Lung (tissue), 12 donors: ENCODE data around the gene CHD6. TPM values are rescaled to one million over a fixed set of nuclear protein-coding genes. Genes with fewer than 3 reads are reported as not detected.

Source experiments
- ATAC-seq: fragments of 200-7000 bp; cut with Tn5 transposase; one replicate; pipeline ENCODE4 v1.9.1; 2020; ENCODE audit warnings: moderate number of reproducible peaks; ENCODE audit not compliant: insufficient read depth, low FRiP score
- DNase-seq, 3 donors: peaks; one replicate each; pipeline ENCODE4 v3.0.0-alpha.2; 2013 to 2017
- H3K27ac ChIP-seq, 2 donors: one replicate each; pipeline ENCODE4 v1.5.1; 2013; ENCODE audit warnings: mild to moderate bottlenecking in 2 of 2, moderate library complexity in 2 of 2, control low read depth in 1 of 2, inconsistent platforms in 1 of 2, low read depth in 1 of 2, low read length in 1 of 2
- H3K27me3 ChIP-seq, 3 donors: one replicate each; pipeline ENCODE4 v1.5.1; 2013; ENCODE audit warnings: low read length in 2 of 3; ENCODE audit not compliant: control insufficient read depth in 3 of 3, insufficient read depth in 3 of 3
- H3K36me3 ChIP-seq, 4 donors: one replicate each; pipeline ENCODE4 v1.5.1; 2013; ENCODE audit warnings: low read length in 4 of 4, mild to moderate bottlenecking in 1 of 4, moderate library complexity in 1 of 4; ENCODE audit not compliant: control insufficient read depth in 4 of 4, insufficient read depth in 4 of 4
- H3K4me1 ChIP-seq, 5 donors: one replicate each; pipeline ENCODE4 v1.5.1; 2013; ENCODE audit warnings: low read length in 5 of 5, mild to moderate bottlenecking in 2 of 5, moderate library complexity in 1 of 5; ENCODE audit not compliant: control insufficient read depth in 5 of 5, insufficient read depth in 5 of 5
- H3K4me3 ChIP-seq: one replicate; pipeline ENCODE4 v1.5.1; 2013; ENCODE audit warnings: mild to moderate bottlenecking, control low read depth, moderate library complexity
- H3K9ac ChIP-seq, 2 donors: one replicate each; pipeline ENCODE4 v1.5.1; 2013; ENCODE audit warnings: low read length in 2 of 2, control low read depth in 1 of 2; ENCODE audit not compliant: insufficient read depth in 1 of 2
- H3K9me3 ChIP-seq, 4 donors: one replicate each; pipeline ENCODE4 v1.5.1; 2013; ENCODE audit warnings: low read length in 3 of 4, mild to moderate bottlenecking in 1 of 4, moderate library complexity in 1 of 4; ENCODE audit not compliant: control insufficient read depth in 4 of 4, insufficient read depth in 3 of 4
- WGBS, 2 donors: extraction: QIAGEN DNeasy Blood & Tissue Kit; methylation state at CpG; one replicate each; pipeline ENCODE4 v1.1.7; 2013; 5-methylcytosine and 5-hydroxymethylcytosine counted together
- polyA plus RNA-seq, 2 donors: library from polyadenylated mRNA; stranded (reverse); fragments of 200-250 nt; gene quantifications; one replicate each; pipeline ENCODE4 v1.2.1, GENCODE V29; 2013
- total RNA-seq, 2 donors: library from RNA; depleted of rRNA in 1 of 2; stranded (reverse); fragments of >200 nt in 1 of 2; gene quantifications; one replicate each; pipeline ENCODE4 v1.2.1, GENCODE V29; 2014 to 2021
- TF ChIP-seq, protein P1 (sequence below): IDR thresholded peaks from 2 replicates; pipeline ENCODE4 v1.5.1; 2012; ENCODE audit warnings: mild to moderate bottlenecking; ENCODE audit errors: control extremely low read depth, extremely low read depth
- donor health status: control.
- donor health status: control.
- donor health status: Bipolar disorder and iron deficiency.
- donor health status: healthy.
- donor health status: DM: yes; HTN: yes; CAD: no.

Gene CHD6
- total and polyA plus RNA-seq, 4 donors: 5.0 to 95.3 (median 21.0) TPM

GRCh38 chr20:41508335-41508734 lies 109.8 kb downstream of the CHD6 start:
- Histone ChIP-seq H3K27me3 (no peaks in the 10 kb centered on the region), H3K9ac (no peak overlapping the region), H3K36me3 (peaks cover 0 to 16% (median 7%) of the 10 kb centered on the region in 4 donors), H3K27ac (no peak overlapping the region), H3K4me3 (no peak overlapping the region), H3K9me3 (peaks cover 0 to 2% (median 0%) of the 10 kb centered on the region in 4 donors), H3K4me1 (peaks cover 14 to 39% (median 18%) of the 10 kb centered on the region in 5 donors)
- TF ChIP-seq, protein P1, sequence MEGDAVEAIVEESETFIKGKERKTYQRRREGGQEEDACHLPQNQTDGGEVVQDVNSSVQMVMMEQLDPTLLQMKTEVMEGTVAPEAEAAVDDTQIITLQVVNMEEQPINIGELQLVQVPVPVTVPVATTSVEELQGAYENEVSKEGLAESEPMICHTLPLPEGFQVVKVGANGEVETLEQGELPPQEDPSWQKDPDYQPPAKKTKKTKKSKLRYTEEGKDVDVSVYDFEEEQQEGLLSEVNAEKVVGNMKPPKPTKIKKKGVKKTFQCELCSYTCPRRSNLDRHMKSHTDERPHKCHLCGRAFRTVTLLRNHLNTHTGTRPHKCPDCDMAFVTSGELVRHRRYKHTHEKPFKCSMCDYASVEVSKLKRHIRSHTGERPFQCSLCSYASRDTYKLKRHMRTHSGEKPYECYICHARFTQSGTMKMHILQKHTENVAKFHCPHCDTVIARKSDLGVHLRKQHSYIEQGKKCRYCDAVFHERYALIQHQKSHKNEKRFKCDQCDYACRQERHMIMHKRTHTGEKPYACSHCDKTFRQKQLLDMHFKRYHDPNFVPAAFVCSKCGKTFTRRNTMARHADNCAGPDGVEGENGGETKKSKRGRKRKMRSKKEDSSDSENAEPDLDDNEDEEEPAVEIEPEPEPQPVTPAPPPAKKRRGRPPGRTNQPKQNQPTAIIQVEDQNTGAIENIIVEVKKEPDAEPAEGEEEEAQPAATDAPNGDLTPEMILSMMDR: no peak
- DNase-seq: peak in 1 of 3 donors; percentile 17
- no peak for ATAC-seq
- 42 to 53% methylated on average over 6 of the region's 6 CpGs for WGBS, 2 donors

DNA sequence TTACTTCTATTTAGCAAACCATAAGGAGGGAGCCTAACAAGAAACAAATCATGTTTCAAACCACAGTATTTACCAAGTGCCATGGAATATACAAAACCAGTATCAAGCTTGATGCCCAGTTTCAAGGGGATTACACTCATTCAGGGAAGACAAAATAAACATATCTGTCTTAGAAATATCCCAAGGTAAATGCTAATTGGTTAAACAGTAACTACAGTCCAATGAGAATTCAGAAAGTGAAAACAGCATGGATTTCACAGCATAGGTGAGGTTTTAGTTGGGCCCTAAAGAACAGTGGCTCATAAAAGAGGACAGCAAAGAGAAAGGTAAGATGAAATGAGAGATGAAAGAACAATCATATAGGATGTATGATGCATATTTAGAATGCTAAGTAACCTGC lies 110.3 kb downstream of the CHD6 start:
- no peak for ATAC-seq
- Histone ChIP-seq H3K9me3 (peaks cover 0 to 2% (median 0%) of the 10 kb centered on the region in 4 donors), H3K36me3 (peaks cover 0 to 15% (median 7%) of the 10 kb centered on the region in 4 donors), H3K4me3 (no peak overlapping the region), H3K27ac (no peak overlapping the region), H3K9ac (no peak overlapping the region), H3K4me1 (peaks cover 14 to 39% (median 18%) of the 10 kb centered on the region in 5 donors), H3K27me3 (no peaks in the 10 kb centered on the region)
- DNase-seq: no peak
- TF ChIP-seq, protein P1: no peak

DNA sequence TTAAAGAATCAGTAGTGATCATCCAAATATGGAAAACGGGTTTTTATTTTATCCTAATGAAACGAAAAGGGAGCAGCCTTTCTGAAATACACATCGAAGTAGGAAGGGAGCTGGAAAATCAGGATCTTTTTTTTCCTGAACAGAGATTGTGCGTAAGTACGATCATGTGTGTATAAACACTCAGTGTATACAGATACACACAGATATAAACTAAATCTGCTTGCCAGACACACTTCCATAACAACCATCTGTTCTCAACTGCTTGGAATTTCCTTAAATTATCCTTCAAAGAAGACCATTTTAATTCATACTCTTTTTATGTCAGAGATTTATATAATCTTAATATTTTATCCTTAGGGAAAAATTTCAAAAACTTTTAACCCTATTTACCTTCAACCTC lies 110.7 kb downstream of the CHD6 start:
- no peak overlapping the region for H3K27ac ChIP-seq
- DNase-seq: peak in 2 of 3 donors; percentile 80 to 82
- H3K9ac ChIP-seq: no peak overlapping the region
- peaks cover 0 to 11% (median 3%) of the 10 kb centered on the region in 4 donors for H3K36me3 ChIP-seq
- TF ChIP-seq, protein P1: no peak
- H3K27me3 ChIP-seq: no peaks in the 10 kb centered on the region
- no peak for ATAC-seq
- H3K9me3 ChIP-seq: no peaks in the 10 kb centered on the region
- WGBS, 2 donors: 73 to 77% methylated on average over 5 of the region's 5 CpGs
- H3K4me1 ChIP-seq: peaks cover 11 to 39% (median 18%) of the 10 kb centered on the region in 5 donors
- no peak overlapping the region for H3K4me3 ChIP-seq
